Measurements from ENCODE around the gene PTTG2. TPM values are rescaled to one million over a fixed set of nuclear protein-coding genes. Genes with fewer than 3 reads are reported as not detected.

The PTTG2 gene
- total and polyA plus RNA-seq, 2 of the 13 experiments (the other 11 are each of a cell fraction or from before 2014, with no cell fraction given), result not detected

DNA sequence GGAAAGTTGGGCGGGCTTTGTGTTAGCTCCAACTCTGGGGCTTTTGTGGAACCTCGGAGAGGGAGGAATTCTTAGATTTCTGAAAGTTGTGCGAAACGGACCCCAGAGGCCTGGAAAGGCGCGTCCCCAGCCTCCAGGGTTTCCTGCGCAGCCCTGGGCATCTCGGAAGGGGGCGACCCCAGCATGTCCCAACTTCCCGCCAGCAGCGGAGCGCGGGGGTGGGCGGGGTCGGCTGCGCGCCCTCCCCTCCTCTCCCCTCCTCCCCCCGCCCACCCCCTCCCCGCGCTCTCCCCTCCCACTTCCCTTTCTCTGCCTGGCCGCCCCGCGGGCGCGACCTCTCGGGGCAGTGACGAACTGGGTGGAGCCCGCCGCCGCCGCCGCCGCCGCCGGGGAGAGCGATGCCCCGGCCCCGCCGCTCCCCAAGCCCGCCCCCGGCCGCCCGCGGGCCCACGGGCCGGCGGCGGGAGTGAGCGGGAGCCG, 16.8 kb downstream of the PTTG2 start (continued):
- TF ChIP-seq, protein P1, sequence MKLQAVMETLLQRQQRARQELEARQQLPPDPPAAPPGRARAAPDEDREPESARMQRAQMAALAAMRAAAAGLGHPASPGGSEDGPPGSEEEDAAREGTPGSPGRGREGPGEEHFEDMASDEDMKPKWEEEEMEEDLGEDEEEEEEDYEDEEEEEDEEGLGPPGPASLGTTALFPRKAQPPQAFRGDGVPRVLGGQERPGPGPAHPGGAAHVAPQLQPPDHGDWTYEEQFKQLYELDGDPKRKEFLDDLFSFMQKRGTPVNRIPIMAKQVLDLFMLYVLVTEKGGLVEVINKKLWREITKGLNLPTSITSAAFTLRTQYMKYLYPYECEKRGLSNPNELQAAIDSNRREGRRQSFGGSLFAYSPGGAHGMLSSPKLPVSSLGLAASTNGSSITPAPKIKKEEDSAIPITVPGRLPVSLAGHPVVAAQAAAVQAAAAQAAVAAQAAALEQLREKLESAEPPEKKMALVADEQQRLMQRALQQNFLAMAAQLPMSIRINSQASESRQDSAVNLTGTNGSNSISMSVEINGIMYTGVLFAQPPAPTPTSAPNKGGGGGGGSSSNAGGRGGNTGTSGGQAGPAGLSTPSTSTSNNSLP (IDR thresholded peaks at IDR 0.05; ENCODE audit: low read depth, low read length), result no peak
- 0 out of 2 replicates have a peak, but pooled peaks have one; percentile 36 for TF ChIP-seq KLF12 (CRISPR knock-in tag; IDR thresholded peaks at IDR 0.05; ENCODE audit: borderline replicate concordance)
- TF ChIP-seq ZNF574 (CRISPR knock-in tag; IDR thresholded peaks at IDR 0.05), result 0 out of 2 replicates have a peak, but pooled peaks have one; percentile 5
- no peak for TF ChIP-seq GABPA (IDR thresholded peaks at IDR 0.05; ENCODE audit: low read depth, low read length)
- no peak for TF ChIP-seq GABPA (CRISPR knock-in tag; IDR thresholded peaks at IDR 0.05; ENCODE audit: low read depth)
- TF ChIP-seq TMF1 (CRISPR knock-in tag; IDR thresholded peaks at IDR 0.05; ENCODE audit: low read depth), result no peak
- no peak for TF ChIP-seq ZNF121 (CRISPR knock-in tag; IDR thresholded peaks at IDR 0.05)
- TF ChIP-seq ARNT (IDR thresholded peaks at IDR 0.05), result no peak
- TF ChIP-seq KAT2B (IDR thresholded peaks at IDR 0.05; ENCODE audit: borderline replicate concordance, low read depth, low read length), result no peak
- no peak for TF ChIP-seq ARID4A (CRISPR knock-in tag; IDR thresholded peaks at IDR 0.05; ENCODE audit: borderline replicate concordance)
- TF ChIP-seq FOXC1 (CRISPR knock-in tag; IDR thresholded peaks at IDR 0.05; ENCODE audit: borderline replicate concordance), result no peak
- TF ChIP-seq ASH2L (IDR thresholded peaks at IDR 0.05; ENCODE audit: insufficient read length, low read depth, low read length), result peak; percentile 43
- TF ChIP-seq ZNF326 (CRISPR knock-in tag; IDR thresholded peaks at IDR 0.05; ENCODE audit: borderline replicate concordance), result no peak
- peak; percentile 19 to 43; a peak in 2 of 4 replicates for TF ChIP-seq POLR2A (IDR thresholded peaks at IDR 0.05; ENCODE audit: insufficient read depth in 1 of 2, low read depth in 2 of 2, low read length in 2 of 2)
- TF ChIP-seq KDM2A (CRISPR knock-in tag; IDR thresholded peaks at IDR 0.05; ENCODE audit: borderline replicate concordance, low read depth), result peak; percentile 30; the same call in 1 of the 2 replicates
- no peak for TF ChIP-seq ZBTB37 (CRISPR knock-in tag; IDR thresholded peaks at IDR 0.05)

All from HepG2 (cell line).